Measurements from ENCODE around the gene ANKRD39.

GRCh38 chr2:96837575-96837974, 20.2 kb downstream of the ANKRD39 start:
- TF ChIP-seq, protein P1, sequence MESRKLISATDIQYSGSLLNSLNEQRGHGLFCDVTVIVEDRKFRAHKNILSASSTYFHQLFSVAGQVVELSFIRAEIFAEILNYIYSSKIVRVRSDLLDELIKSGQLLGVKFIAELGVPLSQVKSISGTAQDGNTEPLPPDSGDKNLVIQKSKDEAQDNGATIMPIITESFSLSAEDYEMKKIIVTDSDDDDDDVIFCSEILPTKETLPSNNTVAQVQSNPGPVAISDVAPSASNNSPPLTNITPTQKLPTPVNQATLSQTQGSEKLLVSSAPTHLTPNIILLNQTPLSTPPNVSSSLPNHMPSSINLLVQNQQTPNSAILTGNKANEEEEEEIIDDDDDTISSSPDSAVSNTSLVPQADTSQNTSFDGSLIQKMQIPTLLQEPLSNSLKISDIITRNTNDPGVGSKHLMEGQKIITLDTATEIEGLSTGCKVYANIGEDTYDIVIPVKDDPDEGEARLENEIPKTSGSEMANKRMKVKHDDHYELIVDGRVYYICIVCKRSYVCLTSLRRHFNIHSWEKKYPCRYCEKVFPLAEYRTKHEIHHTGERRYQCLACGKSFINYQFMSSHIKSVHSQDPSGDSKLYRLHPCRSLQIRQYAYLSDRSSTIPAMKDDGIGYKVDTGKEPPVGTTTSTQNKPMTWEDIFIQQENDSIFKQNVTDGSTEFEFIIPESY (IDR thresholded peaks at IDR 0.05) = no peak
- TF ChIP-seq EGR1 (IDR thresholded peaks at IDR 0.05; ENCODE audit: low read depth in 2 of 2) = no peak
- no peak for TF ChIP-seq HNF4A (conservative IDR thresholded peaks at IDR 0.05)
- TF ChIP-seq CTCF (IDR thresholded peaks at IDR 0.05; ENCODE audit: low read depth, low read length, missing input control) = no peak
- TF ChIP-seq, protein P2, sequence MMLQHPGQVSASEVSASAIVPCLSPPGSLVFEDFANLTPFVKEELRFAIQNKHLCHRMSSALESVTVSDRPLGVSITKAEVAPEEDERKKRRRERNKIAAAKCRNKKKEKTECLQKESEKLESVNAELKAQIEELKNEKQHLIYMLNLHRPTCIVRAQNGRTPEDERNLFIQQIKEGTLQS (IDR thresholded peaks at IDR 0.05) = no peak
- TF ChIP-seq JUND (IDR thresholded peaks at IDR 0.05) = no peak
- TF ChIP-seq TAF1 (conservative IDR thresholded peaks at IDR 0.05) = no peak
- TF ChIP-seq, protein P3, sequence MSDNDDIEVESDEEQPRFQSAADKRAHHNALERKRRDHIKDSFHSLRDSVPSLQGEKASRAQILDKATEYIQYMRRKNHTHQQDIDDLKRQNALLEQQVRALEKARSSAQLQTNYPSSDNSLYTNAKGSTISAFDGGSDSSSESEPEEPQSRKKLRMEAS (IDR thresholded peaks at IDR 0.05) = no peak
- no peak for TF ChIP-seq YY1 (IDR thresholded peaks at IDR 0.05)
